Activated CD4-positive, alpha-beta T cell treated with anti-CD3 and anti-CD28 coated beads, Interleukin-2, amount 10 ng/mL, durations not matched to agents 7 days and 5 days (primary cell): ENCODE results near the gene PRRT4. TPM values are rescaled to one million over a fixed set of nuclear protein-coding genes. Genes with fewer than 3 reads are reported as not detected.

ENCODE experiments used
- CTCF ChIA-PET: fragments of 350-600 bp; sonication (Branson Sonifier 250); formaldehyde crosslinking; loops from one replicate; lab custom pipeline; 2021; ENCODE audit warnings: antibody characterized with exemption; lab: Charles Lee
- POLR2A ChIA-PET: fragments of 350-600 bp; sonication (Branson Sonifier 250); formaldehyde crosslinking; loops from one replicate; lab custom pipeline; 2021; ENCODE audit warnings: antibody characterized with exemption; lab: Charles Lee
- DNase-seq: peaks from one replicate; pipeline ENCODE4 v3.0.0-alpha.2; 2020
- H3K27ac Mint-ChIP-seq: one replicate; pipeline ENCODE4 v1.8.0; 2021; ENCODE audit warnings: mild to moderate bottlenecking, moderate library complexity, mixed read lengths
- H3K27me3 Mint-ChIP-seq: one replicate; pipeline ENCODE4 v1.8.0; 2021; ENCODE audit warnings: mixed read lengths
- H3K36me3 Mint-ChIP-seq: one replicate; pipeline ENCODE4 v1.8.0; 2021; ENCODE audit warnings: low read depth, mixed read lengths
- H3K4me1 Mint-ChIP-seq: one replicate; pipeline ENCODE4 v1.8.0; 2021; ENCODE audit warnings: mixed read lengths
- H3K4me3 Mint-ChIP-seq: one replicate; pipeline ENCODE4 v1.8.0; 2021; ENCODE audit warnings: mild to moderate bottlenecking, moderate library complexity, mixed read lengths
- H3K9me3 Mint-ChIP-seq: one replicate; pipeline ENCODE4 v1.8.0; 2021; ENCODE audit warnings: mixed read lengths
- total RNA-seq, 2 experiments: library from RNA; stranded (reverse); gene quantifications; one replicate each; pipeline ENCODE4 v1.2.3, GENCODE V29; 2021

PRRT4 gene
- total RNA-seq, 2 experiments from 2014 or later: 0.21 to 0.25 TPM

- Mint-ChIP-seq H3K27ac (no peak overlapping the region), H3K27me3 (peaks cover 47% of the 10 kb centered on the region), H3K4me1 (peaks cover 8% of the 10 kb centered on the region), H3K36me3 (no peaks in the 10 kb centered on the region), H3K9me3 (no peaks in the 10 kb centered on the region), H3K4me3 (no peak overlapping the region)
- ChIA-PET POLR2A (no interaction called here), CTCF (no interaction called here)
- no peak for DNase-seq
Observed at GRCh38 chr7:128351296-128352152, 10.0 kb downstream of the PRRT4 start.

- no peak for DNase-seq
- peaks cover 7% of the 10 kb centered on the region for H3K4me1 Mint-ChIP-seq
- no peak overlapping the region for H3K4me3 Mint-ChIP-seq
- POLR2A ChIA-PET: no interaction called here
- CTCF ChIA-PET: interaction anchor here (3.8 to 4.4 kb wide), 2 partner anchors 7 to 37 kb away, joined by 17 to 34 read pairs; no protein-coding TSS in a partner anchor
- H3K27ac Mint-ChIP-seq: no peak overlapping the region
- H3K27me3 Mint-ChIP-seq: peaks cover 46% of the 10 kb centered on the region
- no peaks in the 10 kb centered on the region for H3K9me3 Mint-ChIP-seq
- no peaks in the 10 kb centered on the region for H3K36me3 Mint-ChIP-seq
Observed at GRCh38 chr7:128350708-128351295, 10.7 kb downstream of the PRRT4 start.

- Mint-ChIP-seq H3K27ac (peak overlapping the region; percentile 11), H3K4me1 (peaks cover 3% of the 10 kb centered on the region), H3K4me3 (no peak overlapping the region), H3K27me3 (peaks cover 35% of the 10 kb centered on the region), H3K36me3 (no peaks in the 10 kb centered on the region), H3K9me3 (no peaks in the 10 kb centered on the region)
- ChIA-PET POLR2A (no interaction called here), CTCF (interaction anchor here (3.8 to 4.4 kb wide), 2 partner anchors 9 to 38 kb away, joined by 17 to 34 read pairs; no protein-coding TSS in a partner anchor)
- DNase-seq: no peak
Observed at GRCh38 chr7:128349466-128349825, 12.0 kb downstream of the PRRT4 start.

- ChIA-PET CTCF (interaction anchor here (0.6 to 4.4 kb wide), 12 partner anchors 10 to 78 kb away, joined by 3 to 34 read pairs (median 5); no protein-coding TSS in a partner anchor), POLR2A (no interaction called here)
- Mint-ChIP-seq H3K9me3 (no peaks in the 10 kb centered on the region), H3K4me3 (no peak overlapping the region), H3K27ac (no peak overlapping the region), H3K36me3 (no peaks in the 10 kb centered on the region), H3K4me1 (peaks cover 9% of the 10 kb centered on the region), H3K27me3 (peaks cover 22% of the 10 kb centered on the region)
- peak; percentile 60 for DNase-seq
Observed at GRCh38 chr7:128347647-128348097, 13.8 kb downstream of the PRRT4 start.

- no peak overlapping the region for H3K27ac Mint-ChIP-seq
Observed at GRCh38 chr7:128344431-128344774, 17.1 kb downstream of the PRRT4 start.

GRCh38 chr7:128343554-128344430 lies 17.7 kb downstream of the PRRT4 start, which contains the start of gene RBM28:
TSS of gene RBM28 (minus strand) at chr7:128343908. CDS start at chr7:128343793, 115 bp downstream.
- H3K36me3 Mint-ChIP-seq: peaks cover 5% of the 10 kb centered on the region
- peaks cover 30% of the 10 kb centered on the region for H3K4me1 Mint-ChIP-seq
- DNase-seq: peak; percentile 90
- peak within 1 kb of the TSS; percentile 95 for H3K4me3 Mint-ChIP-seq
- H3K27me3 Mint-ChIP-seq: peaks cover 4% of the 10 kb centered on the region
- peak within 1 kb of the TSS; percentile 96 for H3K27ac Mint-ChIP-seq
- no peaks in the 10 kb centered on the region for H3K9me3 Mint-ChIP-seq
- ChIA-PET POLR2A (no interaction called here), CTCF (interaction anchor here (0.6 to 2.0 kb wide), 6 partner anchors 15 to 251 kb away, joined by 3 to 8 read pairs (median 5); no protein-coding TSS in a partner anchor)

More at GRCh38 chr7:128344431-128344774, 17.1 kb downstream of the PRRT4 start:
- ChIA-PET POLR2A (no interaction called here), CTCF (interaction anchor here (0.6 to 2.0 kb wide), 8 partner anchors 11 to 251 kb away, joined by 3 to 8 read pairs (median 4); no protein-coding TSS in a partner anchor)
- DNase-seq: no peak
- H3K27me3 Mint-ChIP-seq: peaks cover 10% of the 10 kb centered on the region
- H3K9me3 Mint-ChIP-seq: no peaks in the 10 kb centered on the region
- H3K36me3 Mint-ChIP-seq: peaks cover 3% of the 10 kb centered on the region
- H3K4me1 Mint-ChIP-seq: peaks cover 30% of the 10 kb centered on the region
- H3K4me3 Mint-ChIP-seq: peak overlapping the region; percentile 51

GRCh38 chr7:128341733-128342132 lies 19.8 kb downstream of the PRRT4 start:
- no peak for DNase-seq
- POLR2A ChIA-PET: no interaction called here
- no peaks in the 10 kb centered on the region for H3K27me3 Mint-ChIP-seq
- H3K4me3 Mint-ChIP-seq: peak overlapping the region; percentile 95
- peaks cover 22% of the 10 kb centered on the region for H3K36me3 Mint-ChIP-seq
- no peaks in the 10 kb centered on the region for H3K9me3 Mint-ChIP-seq
- H3K4me1 Mint-ChIP-seq: peaks cover 30% of the 10 kb centered on the region
- no peak overlapping the region for H3K27ac Mint-ChIP-seq
- CTCF ChIA-PET: interaction anchor here (1.0 kb wide), 1 partner anchor 40 kb away, joined by 3 read pairs; no protein-coding TSS in a partner anchor

GRCh38 chr7:128335730-128336129 lies 25.8 kb downstream of the PRRT4 start:
- H3K4me3 Mint-ChIP-seq: no peak overlapping the region
- peaks cover 6% of the 10 kb centered on the region for H3K4me1 Mint-ChIP-seq
- POLR2A ChIA-PET: no interaction called here
- H3K36me3 Mint-ChIP-seq: peaks cover 53% of the 10 kb centered on the region
- DNase-seq: no peak
- peak overlapping the region; percentile 26 for H3K27ac Mint-ChIP-seq
- no peaks in the 10 kb centered on the region for H3K9me3 Mint-ChIP-seq
- CTCF ChIA-PET: interaction anchor here (0.5 to 0.6 kb wide), 2 partner anchors 282 to 1610 kb away, joined by 3 read pairs; no protein-coding TSS in a partner anchor
- H3K27me3 Mint-ChIP-seq: no peaks in the 10 kb centered on the region

- Mint-ChIP-seq H3K9me3 (no peaks in the 10 kb centered on the region), H3K27ac (no peak overlapping the region), H3K4me1 (peaks cover 26% of the 10 kb centered on the region), H3K36me3 (peaks cover 45% of the 10 kb centered on the region), H3K27me3 (no peaks in the 10 kb centered on the region), H3K4me3 (no peak overlapping the region)
- DNase-seq: no peak
- ChIA-PET POLR2A (no interaction called here), CTCF (no interaction called here)
Observed at GRCh38 chr7:128324368-128324680, 37.2 kb downstream of the PRRT4 start.

- Mint-ChIP-seq H3K27me3 (no peaks in the 10 kb centered on the region), H3K27ac (no peak overlapping the region), H3K9me3 (no peaks in the 10 kb centered on the region), H3K36me3 (peaks cover 50% of the 10 kb centered on the region), H3K4me1 (peaks cover 29% of the 10 kb centered on the region), H3K4me3 (no peak overlapping the region)
- ChIA-PET CTCF (interaction anchor here (2.1 kb wide), 1 partner anchor 20 kb away, joined by 8 read pairs; the partner anchor contains the start of gene RBM28), POLR2A (no interaction called here)
- no peak for DNase-seq
Observed at GRCh38 chr7:128323459-128324367, 37.8 kb downstream of the PRRT4 start.

GRCh38 chr7:128323040-128323439 lies 38.5 kb downstream of the PRRT4 start:
- H3K27ac Mint-ChIP-seq: no peak overlapping the region
- DNase-seq: no peak
- H3K36me3 Mint-ChIP-seq: peaks cover 50% of the 10 kb centered on the region
- POLR2A ChIA-PET: no interaction called here
- CTCF ChIA-PET: interaction anchor here (1.2 to 2.1 kb wide), 4 partner anchors 12 to 64 kb away, joined by 3 to 8 read pairs (median 6); partner anchors contain the start of gene RBM28
- no peaks in the 10 kb centered on the region for H3K27me3 Mint-ChIP-seq
- no peaks in the 10 kb centered on the region for H3K9me3 Mint-ChIP-seq
- H3K4me1 Mint-ChIP-seq: peaks cover 29% of the 10 kb centered on the region
- no peak overlapping the region for H3K4me3 Mint-ChIP-seq
